ENCODE results near the gene AHDC1. TPM values are rescaled to one million over a fixed set of nuclear protein-coding genes. Genes with fewer than 3 reads are reported as not detected.
A peak's percentile ranks its signal among the peaks of the same experiment; 100 is the strongest.

AHDC1 gene
- total RNA-seq, 1 donor = 14.6 TPM

GRCh38 chr1:27487966-27488884 lies 115.7 kb downstream of the AHDC1 start:
- no peak for TF ChIP-seq CTCF (IDR thresholded peaks at IDR 0.05; ENCODE audit: insufficient read depth, low read length)
- peak; percentile 54 for DNase-seq (ENCODE audit: low read depth)
- H3K4me3 ChIP-seq (ENCODE audit: low read depth, low read length) = peak overlapping the region; percentile 99

GRCh38 chr1:27485363-27485762 lies 118.6 kb downstream of the AHDC1 start:
- H3K4me3 ChIP-seq (ENCODE audit: low read depth, low read length) = no peak overlapping the region
- DNase-seq (ENCODE audit: low read depth) = no peak
- TF ChIP-seq CTCF (IDR thresholded peaks at IDR 0.05; ENCODE audit: insufficient read depth, low read length) = no peak

Small RNAs within 50 kb of the gene (small RNA-seq; reads per million reads assigned to genes)
- not detected for gene AL031729.1

Other genes starting within 250 kb of the AHDC1 start
- gene MAP3K6, start 237.2 kb downstream of the AHDC1 start, total RNA-seq (ENCODE audit: low replicate concordance) = 13.0 and 18.2 TPM in 2 replicates
- not detected in 2 replicates for gene FCN3, start 229.3 kb downstream of the AHDC1 start, total RNA-seq (ENCODE audit: low replicate concordance)
- gene CD164L2, start 220.8 kb downstream of the AHDC1 start, total RNA-seq (ENCODE audit: low replicate concordance) = not detected in 2 replicates
- gene GPR3, start 211.5 kb downstream of the AHDC1 start, total RNA-seq (ENCODE audit: low replicate concordance) = 0.99 TPM in 1 of 2 replicates, not detected in the other
- 33.0 and 37.9 TPM in 2 replicates for gene WASF2, start 114.0 kb downstream of the AHDC1 start, total RNA-seq (ENCODE audit: low replicate concordance)
- 0.18 TPM in 1 of 2 replicates, not detected in the other for gene FGR, start 31.0 kb upstream of the AHDC1 start, total RNA-seq (ENCODE audit: low replicate concordance)
- gene IFI6, start 68.0 kb upstream of the AHDC1 start, total RNA-seq (ENCODE audit: low replicate concordance) = 64.7 and 194 TPM in 2 replicates
- 15.6 and 21.1 TPM in 2 replicates for gene FAM76A, start 121.8 kb upstream of the AHDC1 start, total RNA-seq (ENCODE audit: low replicate concordance)
- gene STX12, start 169.1 kb upstream of the AHDC1 start, total RNA-seq (ENCODE audit: low replicate concordance) = 57.6 and 79.6 TPM in 2 replicates
- 23.0 and 35.2 TPM in 2 replicates for gene PPP1R8, start 226.6 kb upstream of the AHDC1 start, total RNA-seq (ENCODE audit: low replicate concordance)

Measured in fibroblast of the aortic adventitia (primary cell).